ENCODE data around the gene AGPAT3. TPM values are rescaled to one million over a fixed set of nuclear protein-coding genes. Genes with fewer than 3 reads are reported as not detected.

The AGPAT3 gene
- total and polyA plus RNA-seq, 8 donors = 13.6 to 49.6 (median 31.4) TPM

GRCh38 chr21:43880111-43880985 lies 15.3 kb downstream of the AGPAT3 start:
- Histone ChIP-seq H3K27ac (no peak overlapping the region), H3K9me3 (no peaks in the 10 kb centered on the region), H3K4me1 (peaks cover 4 to 19% (median 6%) of the 10 kb centered on the region in 3 donors), H3K4me3 (no peak overlapping the region), H3K36me3 (no peaks in the 10 kb centered on the region), H3K27me3 (no peaks in the 10 kb centered on the region)
- FAIRE-seq (no peak), DNase-seq (peak in 2 of 6 donors; percentile 37 to 61), ATAC-seq (peak; percentile 40 to 73 (median 68))
- intact Hi-C loops (cut with DNase I) = no loop called here
- no peak for TF ChIP-seq CTCF (IDR thresholded peaks at IDR 0.05)
- WGBS, 2 donors = 67 to 70% methylated on average over 14 of the region's 14 CpGs

- intact Hi-C loops (cut with DNase I) = no loop called here
- Histone ChIP-seq H3K27ac (no peak overlapping the region), H3K27me3 (no peaks in the 10 kb centered on the region), H3K36me3 (no peaks in the 10 kb centered on the region), H3K4me3 (no peak overlapping the region), H3K9me3 (no peaks in the 10 kb centered on the region), H3K4me1 (peaks cover 4 to 19% (median 6%) of the 10 kb centered on the region in 3 donors)
- FAIRE-seq = no peak
- ATAC-seq = no peak
- 94 to 96% methylated on average over 6 of the region's 6 CpGs for WGBS, 2 donors
- no peak for TF ChIP-seq CTCF (IDR thresholded peaks at IDR 0.05)
- DNase-seq = no peak
Measured at GRCh38 chr21:43881283-43881682, 16.3 kb downstream of the AGPAT3 start.

- DNase-seq = peak in 1 of 6 donors; percentile 36
- H3K4me1 ChIP-seq = peaks cover 4 to 19% (median 6%) of the 10 kb centered on the region in 3 donors
Measured at GRCh38 chr21:43881935-43882334, 16.9 kb downstream of the AGPAT3 start.

GRCh38 chr21:43882952-43883545 lies 18.0 kb downstream of the AGPAT3 start:
- intact Hi-C loops (cut with DNase I) = no loop called here
- FAIRE-seq (no peak), ATAC-seq (no peak), DNase-seq (peak in 1 of 6 donors; percentile 37)
- H3K36me3 ChIP-seq = no peaks in the 10 kb centered on the region
- no peak overlapping the region for H3K27ac ChIP-seq
- 91% methylated on average over 11 of the region's 11 CpGs for WGBS, 2 donors
- no peaks in the 10 kb centered on the region for H3K27me3 ChIP-seq
- TF ChIP-seq CTCF (IDR thresholded peaks at IDR 0.05) = no peak
- H3K9me3 ChIP-seq = no peaks in the 10 kb centered on the region
- no peak overlapping the region for H3K4me3 ChIP-seq
- H3K4me1 ChIP-seq = peaks cover 4 to 19% (median 6%) of the 10 kb centered on the region in 3 donors

More at GRCh38 chr21:43881935-43882334, 16.9 kb downstream of the AGPAT3 start:
- Histone ChIP-seq H3K27me3 (no peaks in the 10 kb centered on the region), H3K27ac (no peak overlapping the region), H3K9me3 (no peaks in the 10 kb centered on the region), H3K36me3 (no peaks in the 10 kb centered on the region), H3K4me3 (no peak overlapping the region)
- FAIRE-seq = no peak
- no peak for ATAC-seq
- WGBS, 2 donors = 95 to 96% methylated on average over 8 of the region's 8 CpGs
- intact Hi-C loops (cut with DNase I) = no loop called here
- TF ChIP-seq CTCF (IDR thresholded peaks at IDR 0.05) = no peak

Data from pancreas (tissue), 10 donors.